H9 (cell line): ENCODE data around the gene CHRNB4. TPM values are rescaled to one million over a fixed set of nuclear protein-coding genes. Genes with fewer than 3 reads are reported as not detected.

Experiments
- DNase-seq: peaks from one replicate; pipeline ENCODE4 v3.0.0-alpha.2; 2017
- H2AFZ ChIP-seq: one replicate; pipeline ENCODE4 v1.6.1; 2013; ENCODE audit warnings: mild to moderate bottlenecking, low read length, control low read depth, moderate library complexity
- H2AK5ac ChIP-seq: 2 replicates; pipeline ENCODE4 v1.6.1; 2013; ENCODE audit warnings: low read length, control low read depth, mixed read lengths; ENCODE audit not compliant: insufficient read length
- H2BK120ac ChIP-seq: one replicate; pipeline ENCODE4 v1.6.1; 2013; ENCODE audit warnings: low read depth, mild to moderate bottlenecking, low read length, control low read depth, inconsistent platforms; ENCODE audit not compliant: poor library complexity, severe bottlenecking
- H2BK12ac ChIP-seq: 2 replicates; pipeline ENCODE4 v1.6.1; 2013; ENCODE audit warnings: low read length, control low read depth, mixed read lengths, low read depth; ENCODE audit not compliant: insufficient read length
- H2BK15ac ChIP-seq: 2 replicates; pipeline ENCODE4 v1.6.1; 2013; ENCODE audit warnings: low read depth, low read length, control low read depth
- H2BK20ac ChIP-seq: one replicate; pipeline ENCODE4 v1.6.1; 2013; ENCODE audit warnings: low read depth, mild to moderate bottlenecking, low read length, control low read depth, inconsistent platforms; ENCODE audit not compliant: poor library complexity, severe bottlenecking
- H2BK5ac ChIP-seq: 2 replicates; pipeline ENCODE4 v1.6.1; 2013; ENCODE audit warnings: low read length, control low read depth, mixed read lengths; ENCODE audit not compliant: insufficient read length
- H3K14ac ChIP-seq: 2 replicates; pipeline ENCODE4 v1.6.1; 2013; ENCODE audit warnings: low read length, control low read depth; ENCODE audit not compliant: insufficient read depth
- H3K18ac ChIP-seq: 2 replicates; pipeline ENCODE4 v1.6.1; 2013; ENCODE audit warnings: low read depth, mild to moderate bottlenecking, mixed read lengths, low read length, control low read depth; ENCODE audit not compliant: insufficient read length
- H3K23ac ChIP-seq: 2 replicates; pipeline ENCODE4 v1.6.1; 2013; ENCODE audit warnings: low read length, control low read depth, mixed read lengths, low read depth; ENCODE audit not compliant: insufficient read length
- H3K23me2 ChIP-seq: 2 replicates; pipeline ENCODE4 v1.6.1; 2013; ENCODE audit warnings: low read depth, mild to moderate bottlenecking, mixed read lengths, low read length, control low read depth; ENCODE audit not compliant: insufficient read length, poor library complexity, severe bottlenecking
- H3K27ac ChIP-seq: 2 replicates; pipeline ENCODE4 v1.5.1; 2013; ENCODE audit warnings: low read length, control low read depth, mixed read lengths, low read depth; ENCODE audit not compliant: insufficient read length
- H3K27me3 ChIP-seq: 2 replicates; pipeline ENCODE4 v1.6.1; 2013; ENCODE audit warnings: low read length, control low read depth, inconsistent platforms; ENCODE audit not compliant: insufficient read depth
- H3K4ac ChIP-seq: 2 replicates; pipeline ENCODE4 v1.6.1; 2013; ENCODE audit warnings: low read depth, mild to moderate bottlenecking, control low read depth, inconsistent platforms, low read length, moderate library complexity
- H3K4me1 ChIP-seq: 2 replicates; pipeline ENCODE4 v1.6.1; 2013; ENCODE audit warnings: low read length, control low read depth, inconsistent platforms; ENCODE audit not compliant: insufficient read depth
- H3K4me2 ChIP-seq: 2 replicates; pipeline ENCODE4 v1.6.1; 2013; ENCODE audit warnings: low read length, control low read depth, mixed read lengths; ENCODE audit not compliant: insufficient read length, insufficient read depth
- H3K56ac ChIP-seq: 2 replicates; pipeline ENCODE4 v1.6.1; 2013; ENCODE audit warnings: low read depth, mild to moderate bottlenecking, mixed read lengths, low read length, control low read depth; ENCODE audit not compliant: insufficient read length
- H3K79me1 ChIP-seq: 2 replicates; pipeline ENCODE4 v1.6.1; 2013; ENCODE audit warnings: low read depth, mild to moderate bottlenecking, moderate library complexity, low read length, control low read depth, inconsistent platforms; ENCODE audit not compliant: insufficient read depth, poor library complexity, severe bottlenecking
- H3K79me2 ChIP-seq: 2 replicates; pipeline ENCODE4 v1.6.1; 2013; ENCODE audit warnings: low read length, control low read depth, inconsistent platforms; ENCODE audit not compliant: insufficient read depth
- H3K9ac ChIP-seq: 2 replicates; pipeline ENCODE4 v1.6.1; 2013; ENCODE audit warnings: low read length, control low read depth, mixed read lengths; ENCODE audit not compliant: insufficient read length; ENCODE audit errors: extremely low read depth
- H3K9me3 ChIP-seq: one replicate; pipeline ENCODE4 v1.6.1; 2013; ENCODE audit warnings: low read depth, low read length, inconsistent platforms; ENCODE audit not compliant: control insufficient read depth
- H3T11ph ChIP-seq: one replicate; pipeline ENCODE4 v1.6.1; 2013; ENCODE audit warnings: mild to moderate bottlenecking, low read length, control low read depth, inconsistent platforms
- H4K20me1 ChIP-seq: one replicate; pipeline ENCODE4 v1.6.1; 2013; ENCODE audit not compliant: control insufficient read depth, insufficient read length, insufficient read depth
- H4K5ac ChIP-seq: 2 replicates; pipeline ENCODE4 v1.6.1; 2013; ENCODE audit warnings: low read depth, mild to moderate bottlenecking, mixed read lengths, low read length, control low read depth; ENCODE audit not compliant: insufficient read length
- H4K8ac ChIP-seq: replicated peaks from 2 replicates; pipeline ENCODE4 v1.6.1; 2013; ENCODE audit warnings: low read length, control low read depth, mixed read lengths, low read depth; ENCODE audit not compliant: insufficient read length
- H4K91ac ChIP-seq: 2 replicates; pipeline ENCODE4 v1.6.1; 2013; ENCODE audit warnings: low read depth, mild to moderate bottlenecking, moderate library complexity, mixed read lengths, low read length, control low read depth; ENCODE audit not compliant: insufficient read length
- H3K27ac Mint-ChIP-seq, 3 experiments: 2 replicates in 2 of 3; 3 replicates in 1 of 3; pipeline ENCODE4 v1.8.0; 2020 to 2021; ENCODE audit warnings: mixed read lengths in 3 of 3, mild to moderate bottlenecking in 1 of 3, moderate library complexity in 1 of 3
- H3K27me3 Mint-ChIP-seq: 2 replicates; pipeline ENCODE4 v1.8.0; 2021; ENCODE audit warnings: low read depth, mild to moderate bottlenecking, moderate library complexity, mixed read lengths
- H3K36me3 Mint-ChIP-seq, 3 experiments: 2 replicates in 2 of 3; 3 replicates in 1 of 3; pipeline ENCODE4 v1.8.0; 2020 to 2021; ENCODE audit warnings: low read depth in 3 of 3, mixed read lengths in 3 of 3; ENCODE audit not compliant: insufficient read depth in 1 of 3
- H3K4me1 Mint-ChIP-seq, 2 experiments: 2 replicates each; pipeline ENCODE4 v1.8.0; 2020; ENCODE audit warnings: mixed read lengths in 2 of 2
- H3K4me3 Mint-ChIP-seq, 2 experiments: 2 replicates in 1 of 2; 3 replicates in 1 of 2; pipeline ENCODE4 v1.8.0; 2020 to 2021; ENCODE audit warnings: mild to moderate bottlenecking in 2 of 2, mixed read lengths in 2 of 2, moderate library complexity in 1 of 2
- H3K9me3 Mint-ChIP-seq, 2 experiments: 2 replicates in 1 of 2; 3 replicates in 1 of 2; pipeline ENCODE4 v1.8.0; 2020; ENCODE audit warnings: mild to moderate bottlenecking in 2 of 2, mixed read lengths in 2 of 2, moderate library complexity in 1 of 2
- CTCF ChIP-seq: fragments of 200-600 bp; sonication (generic); conservative IDR thresholded peaks from 3 replicates; pipeline ENCODE4 v1.8.0; 2021; ENCODE audit warnings: antibody characterized with exemption, mild to moderate bottlenecking
- WGBS: extraction: QIAGEN DNeasy Blood & Tissue Kit; methylation state at CpG from one replicate; pipeline ENCODE4 v1.1.7; 2013; ENCODE audit warnings: missing lambda C conversion rate, low lambda C conversion rate, mixed read lengths; ENCODE audit not compliant: insufficient read length; ENCODE audit errors: extremely low coverage; 5-methylcytosine and 5-hydroxymethylcytosine counted together
- total RNA-seq: library from RNA; stranded (reverse); gene quantifications from 2 replicates; pipeline ENCODE4 v1.2.1, GENCODE V29; 2021

The CHRNB4 gene
- total RNA-seq, 1 experiment from 2014 or later, result 1.9 TPM

- H3K9ac ChIP-seq, result no peak overlapping the region
- H3T11ph ChIP-seq, result no peak overlapping the region
- no peak overlapping the region for H3K4me3 Mint-ChIP-seq
- H4K5ac ChIP-seq, result no peak overlapping the region
- H3K36me3 Mint-ChIP-seq, result peaks cover 0 to 9% (median 4%) of the 10 kb centered on the region in 3 experiments; a peak in 3 of 7 replicates
- H3K56ac ChIP-seq, result no peak overlapping the region
- H2BK12ac ChIP-seq, result no peak overlapping the region
- no peaks in the 10 kb centered on the region for H3K23me2 ChIP-seq
- no CpG with 5 or more reads among the region's 8 CpGs for WGBS
- no peaks in the 10 kb centered on the region for H3K9me3 ChIP-seq
- no peak overlapping the region for H4K91ac ChIP-seq
- no peak overlapping the region for H3K4ac ChIP-seq
- no peak overlapping the region for H3K14ac ChIP-seq
- peaks cover 38% of the 10 kb centered on the region for H3K27me3 Mint-ChIP-seq
- no peak for TF ChIP-seq CTCF
- no peaks in the 10 kb centered on the region for H3K4me1 Mint-ChIP-seq
- H2BK120ac ChIP-seq, result no peak overlapping the region
- H3K9me3 Mint-ChIP-seq, result no peaks in the 10 kb centered on the region
- no peak overlapping the region for H2BK15ac ChIP-seq
- no peaks in the 10 kb centered on the region for H3K4me1 ChIP-seq
- no peaks in the 10 kb centered on the region; the same call in 1 of the 2 replicates for H3K27me3 ChIP-seq
- no peak overlapping the region for H2BK20ac ChIP-seq
- no peak overlapping the region for H2AK5ac ChIP-seq
- H2BK5ac ChIP-seq, result no peak overlapping the region
- no peak overlapping the region for H3K27ac ChIP-seq
- no peak for DNase-seq
- no peak overlapping the region for H4K8ac ChIP-seq
- no peaks in the 10 kb centered on the region for H3K79me1 ChIP-seq
- no peak overlapping the region for H3K4me2 ChIP-seq
- no peak overlapping the region for H2AFZ ChIP-seq
- H3K18ac ChIP-seq, result no peak overlapping the region
- no peak overlapping the region for H3K27ac Mint-ChIP-seq
- H4K20me1 ChIP-seq, result no peaks in the 10 kb centered on the region
- no peak overlapping the region for H3K23ac ChIP-seq
- no peaks in the 10 kb centered on the region for H3K79me2 ChIP-seq
Measured at GRCh38 chr15:78627348-78627747, 13.7 kb downstream of the CHRNB4 start.
